Erythroblast (primary cell): ENCODE data around the gene UQCRFS1.
"Not testable (repeated sequence)": the region's sequence is repeated elsewhere in the genome, so short reads cannot be mapped to it uniquely, and the experiment has no call there.

Experiments used
- DNase-seq, 2 experiments: peaks; one replicate each; lab custom pipeline; 2025; lab: John Stamatoyannopoulos, UW
- GATA1 ChIP-seq: IDR thresholded peaks from 2 replicates; pipeline ENCODE4 v1.6.1; 2011; ENCODE audit warnings: low read depth, mild to moderate bottlenecking, control low read depth, low read length, moderate library complexity
- POLR2A ChIP-seq: IDR thresholded peaks from 2 replicates; pipeline ENCODE4 v1.6.1; 2011; ENCODE audit warnings: mild to moderate bottlenecking, low read length

The UQCRFS1 gene

DNA sequence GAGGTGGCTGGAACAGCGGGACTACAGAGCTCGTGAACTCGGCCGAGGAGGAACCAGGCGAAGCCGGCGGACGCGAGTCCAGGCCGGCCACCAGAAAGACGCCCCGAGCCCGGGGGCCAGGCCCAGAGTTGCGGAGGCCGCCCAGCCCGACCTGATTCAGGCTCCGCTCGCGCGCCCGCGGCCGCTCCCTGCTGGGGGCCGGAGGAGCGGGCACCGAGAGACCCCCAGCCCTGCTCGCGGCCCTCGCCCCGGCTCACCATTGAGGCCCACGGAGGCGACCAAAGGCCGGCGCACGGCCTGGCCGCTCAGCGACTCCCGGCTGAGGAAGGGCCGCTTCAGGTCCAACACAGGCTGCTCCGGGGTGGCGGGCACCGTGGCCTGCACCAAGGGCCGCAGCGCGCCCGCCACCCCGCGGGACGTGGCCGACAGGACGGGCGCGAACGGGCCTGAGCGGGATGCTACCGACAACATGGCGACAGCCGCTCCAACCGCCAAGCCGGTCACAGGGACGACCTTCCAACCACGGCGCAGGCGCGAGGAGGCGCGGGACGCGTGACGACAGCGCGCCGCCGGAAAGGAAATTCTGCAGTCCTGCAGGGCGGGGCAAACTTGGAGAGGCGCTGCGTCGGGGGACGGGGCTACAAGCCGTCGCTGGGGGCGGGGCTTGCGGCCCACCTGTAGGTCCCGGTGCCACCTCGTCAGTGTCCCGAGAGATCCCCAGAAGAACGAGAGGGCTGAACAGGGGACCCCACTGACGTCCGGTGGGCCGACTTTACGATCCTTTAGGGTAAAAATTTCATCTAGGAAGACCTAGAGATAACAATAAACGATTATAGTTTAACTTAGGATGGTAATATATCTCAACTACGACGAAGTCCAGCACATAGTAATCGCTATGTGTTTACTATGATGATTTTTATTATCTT, at the start of gene UQCRFS1:
Gene UQCRFS1 (minus strand): TSS at position 504 of the 926 bp plus-strand sequence. CDS start 33 bp downstream, at position 471.
- DNase-seq, result peak; percentile 96
- TF ChIP-seq GATA1, result no peak
- peak; percentile 83 for TF ChIP-seq POLR2A

DNA sequence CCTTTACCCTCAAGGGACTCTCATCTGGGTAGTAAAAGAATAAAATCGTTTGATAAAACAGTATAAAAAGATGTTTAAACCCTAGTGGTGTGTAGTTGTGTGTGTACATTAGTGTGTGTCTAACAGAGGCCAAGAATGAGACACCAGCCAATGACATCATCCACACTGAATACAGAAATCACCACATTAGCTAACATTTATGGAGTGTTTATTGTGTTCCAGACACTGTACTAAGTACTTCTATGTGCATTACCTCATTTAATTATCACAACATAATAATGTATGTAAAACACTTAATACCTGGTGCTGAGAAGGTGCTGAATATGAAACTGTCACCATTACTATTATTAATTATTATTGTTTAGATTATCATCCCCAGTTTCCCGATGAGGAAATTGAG, 49.1 kb upstream of the UQCRFS1 start:
- TF ChIP-seq GATA1, result no peak
- TF ChIP-seq POLR2A, result no peak
- DNase-seq, result no peak

DNA sequence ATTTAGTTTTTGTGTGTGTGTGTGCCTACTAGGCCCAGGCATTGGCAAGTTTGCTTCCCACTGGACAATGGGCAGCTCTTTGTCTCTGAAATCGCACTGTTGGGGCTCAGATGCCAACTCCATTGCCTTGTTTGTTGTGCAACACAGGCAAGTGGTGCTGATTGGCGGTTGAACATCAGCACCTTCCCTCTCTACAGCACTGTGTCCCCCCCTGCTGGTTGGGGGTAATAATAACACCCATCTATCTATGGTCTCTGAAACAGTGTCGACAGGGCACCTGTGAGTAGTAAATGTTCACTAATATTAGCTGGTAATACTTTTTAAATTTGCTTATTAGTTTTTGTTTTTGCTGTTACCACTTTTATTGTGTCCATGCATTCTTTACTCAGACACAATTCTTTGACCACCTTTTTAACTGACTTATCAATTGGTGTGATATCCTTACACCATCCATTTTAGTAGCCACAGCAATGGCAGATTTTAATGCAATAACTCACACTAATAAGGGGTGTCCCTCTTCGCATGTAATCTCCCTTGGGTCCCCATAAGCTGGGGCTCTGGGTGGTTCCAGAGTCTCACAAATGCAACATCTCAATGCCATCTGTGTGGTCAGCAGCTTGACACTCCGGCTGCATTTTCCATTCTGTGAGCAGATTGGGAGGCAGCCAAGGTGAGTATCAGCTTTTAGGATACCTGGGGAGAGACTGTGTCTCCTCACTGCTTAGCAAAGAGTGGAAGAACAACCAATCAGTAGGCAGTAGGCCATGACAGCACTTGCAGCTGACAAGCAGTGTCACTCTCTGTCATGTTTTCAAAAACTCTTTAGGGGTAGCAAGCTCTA, 47.7 kb upstream of the UQCRFS1 start:
- peak; percentile 65 to 76 for DNase-seq
- TF ChIP-seq POLR2A, result no peak
- TF ChIP-seq GATA1, result no peak

DNA sequence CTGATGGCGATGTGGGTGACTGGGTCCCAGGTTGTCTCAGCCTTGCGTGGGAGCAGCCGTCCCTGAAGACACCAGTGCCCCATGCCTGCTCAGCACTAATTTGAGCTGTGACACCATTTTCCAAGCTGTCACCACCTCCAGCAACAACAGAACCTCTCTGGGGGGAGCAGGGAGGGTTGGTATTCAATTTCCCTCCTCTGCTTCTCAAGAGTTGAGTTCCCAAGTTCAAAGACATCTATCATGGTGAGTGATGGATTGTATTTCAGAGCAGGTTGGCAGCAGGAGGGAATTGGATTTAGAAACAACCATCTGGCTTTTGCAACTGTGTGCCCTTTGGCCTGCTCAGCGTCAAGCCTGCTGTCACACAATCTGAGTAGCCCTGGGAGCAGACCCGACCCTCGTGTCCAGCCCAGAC, 46.9 kb upstream of the UQCRFS1 start:
- TF ChIP-seq GATA1, result no peak
- no peak for TF ChIP-seq POLR2A
- no peak for DNase-seq

DNA sequence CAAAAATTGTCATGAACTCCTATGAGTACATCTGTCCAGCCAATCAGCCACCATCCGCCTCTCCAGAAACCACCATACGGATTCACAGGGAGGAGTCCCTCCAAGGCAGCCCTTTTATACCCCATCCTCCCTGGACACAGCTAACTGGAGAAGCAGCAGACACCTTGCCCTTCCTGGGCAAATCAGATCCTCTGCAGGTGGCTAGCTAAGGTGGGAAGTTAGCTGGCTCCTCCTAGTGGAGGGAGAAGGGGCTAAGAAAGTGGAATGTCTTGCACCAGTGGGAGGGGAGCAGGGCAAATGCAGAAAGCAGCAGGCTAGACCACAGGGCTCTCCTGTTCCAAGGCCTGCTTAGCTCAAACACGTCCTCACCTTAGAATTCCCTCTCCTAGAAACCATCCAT, 46.2 kb upstream of the UQCRFS1 start:
- TF ChIP-seq POLR2A (no peak), GATA1 (no peak)

DNA sequence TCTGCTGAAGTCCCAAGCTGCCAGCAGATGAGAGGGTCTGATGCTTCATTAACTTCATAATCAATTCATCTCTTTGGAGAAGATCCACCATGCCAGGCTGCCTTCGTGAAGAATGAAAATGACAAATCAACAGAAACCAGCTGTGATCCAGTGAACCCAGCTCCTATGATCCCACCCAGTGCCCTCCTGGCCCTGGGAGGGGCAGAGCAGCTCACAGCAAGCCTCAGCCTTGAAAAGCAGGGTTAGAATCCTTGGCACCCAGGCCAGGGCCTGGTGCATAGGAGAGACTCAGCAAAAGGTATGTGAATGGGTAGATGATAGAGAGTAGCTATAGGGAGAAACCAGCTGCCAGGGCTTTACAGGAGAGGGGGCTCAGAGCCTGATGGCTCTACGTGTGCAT, 43.6 kb upstream of the UQCRFS1 start:
- TF ChIP-seq GATA1 (no peak), POLR2A (no peak)
- DNase-seq, result no peak

More for the DNA sequence above, 46.2 kb upstream of the UQCRFS1 start:
- no peak for DNase-seq

DNA sequence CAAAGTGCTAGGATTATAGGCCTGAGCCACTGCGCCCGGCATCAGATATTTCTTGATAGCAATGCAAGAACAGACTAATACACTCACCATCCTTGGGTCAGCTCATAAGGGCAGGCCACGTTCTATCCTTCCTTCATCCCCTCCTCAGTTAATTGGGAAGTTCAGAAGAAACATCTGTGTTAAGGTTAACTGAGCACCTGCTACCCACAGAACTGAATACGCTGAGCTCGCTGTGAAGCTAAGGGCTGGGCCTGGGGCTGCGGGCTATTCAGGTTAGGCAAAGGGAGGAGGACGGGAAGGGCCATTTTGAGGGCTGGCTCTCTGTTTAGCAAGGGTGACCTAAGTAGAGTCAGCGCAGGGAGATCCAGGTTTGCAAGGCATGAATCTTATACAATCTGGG, 43.0 kb upstream of the UQCRFS1 start:
- no peak for DNase-seq
- TF ChIP-seq POLR2A, result no peak
- no peak for TF ChIP-seq GATA1

DNA sequence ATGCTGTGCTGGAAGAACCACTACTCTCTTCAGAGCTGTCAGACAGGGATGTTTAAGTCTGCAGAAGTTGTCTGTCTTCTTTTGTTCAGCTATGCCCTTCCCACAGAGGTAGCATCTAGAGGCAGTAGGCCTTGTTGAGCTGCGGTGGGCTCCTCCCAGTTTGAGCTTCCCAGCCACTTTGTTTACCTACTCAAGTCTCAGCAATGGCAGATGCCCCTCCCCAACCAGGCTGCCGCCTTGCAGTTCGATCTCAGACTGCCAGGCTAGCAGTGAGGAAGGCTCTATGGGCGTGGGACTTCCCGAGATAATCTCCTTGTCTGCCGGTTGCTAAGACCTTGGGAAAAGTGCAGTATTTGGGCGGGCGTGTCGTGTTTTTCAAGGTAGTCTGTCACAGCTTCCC, 42.1 kb upstream of the UQCRFS1 start:
- DNase-seq, result no peak
- no peak for TF ChIP-seq POLR2A
- TF ChIP-seq GATA1, result no peak

DNA sequence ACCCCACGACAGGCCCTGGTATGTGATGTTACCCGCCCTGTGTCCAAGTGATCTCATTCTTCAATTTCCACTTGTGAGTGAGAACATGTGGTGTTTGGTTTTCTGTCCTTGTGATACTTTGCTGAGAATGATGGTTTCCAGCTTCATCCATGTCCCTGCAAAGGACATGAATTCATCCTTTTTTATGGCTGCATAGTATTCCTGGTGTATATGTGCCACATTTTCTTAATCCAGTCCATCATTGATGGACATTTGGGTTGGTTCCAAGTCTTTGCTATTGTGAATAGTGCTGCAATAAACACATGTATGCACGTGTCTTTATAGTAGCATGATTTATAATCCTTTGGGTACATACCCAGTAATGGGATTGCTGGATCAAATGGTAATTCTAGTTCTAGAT, 36.8 kb upstream of the UQCRFS1 start:
- DNase-seq, result not testable (repeated sequence)

DNA sequence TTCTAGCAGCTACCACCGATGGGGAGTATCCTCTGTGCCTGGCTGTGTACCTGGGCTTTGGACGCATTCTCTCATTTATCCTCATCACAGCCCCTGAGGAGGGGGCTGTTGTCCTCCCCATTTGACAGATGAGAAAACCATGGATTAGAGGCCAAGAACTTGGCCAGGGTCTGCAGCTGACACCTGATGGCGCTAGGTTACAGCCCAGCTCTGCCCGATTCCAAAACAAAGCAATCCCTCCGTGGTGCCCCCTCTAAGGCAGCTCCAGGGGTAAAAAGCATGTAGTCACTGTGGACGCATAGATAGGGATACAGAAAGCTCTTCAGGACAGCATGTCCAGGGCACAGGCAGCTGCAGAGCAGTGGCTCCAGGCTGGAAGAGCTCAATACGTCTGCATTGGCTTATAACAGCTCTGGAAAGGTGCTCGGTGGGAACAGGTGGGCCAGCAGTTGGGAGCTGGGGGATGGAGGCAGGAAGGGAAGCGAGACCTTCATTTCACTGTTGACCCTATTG, 35.4 kb upstream of the UQCRFS1 start:
- no peak for TF ChIP-seq POLR2A
- TF ChIP-seq GATA1, result no peak
- no peak for DNase-seq

DNA sequence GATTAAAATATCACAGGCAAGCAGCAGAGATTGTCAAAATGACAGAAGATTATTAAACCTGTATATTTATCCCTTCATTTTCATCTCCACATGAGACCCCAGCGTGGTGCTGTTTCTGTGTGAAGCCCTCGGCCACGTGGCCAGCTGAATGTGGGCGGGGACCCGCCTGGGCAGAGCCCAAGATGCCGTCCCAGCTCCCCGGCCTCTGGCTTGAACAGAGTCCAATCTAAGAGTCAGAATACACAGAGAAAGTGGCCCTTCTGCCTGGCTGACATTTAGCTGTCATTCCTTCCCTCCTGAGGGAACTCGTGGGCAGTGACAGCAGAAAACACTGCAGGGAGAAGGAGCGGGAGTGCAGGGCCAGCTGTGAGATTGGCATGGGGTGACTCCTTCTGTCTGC, 34.9 kb upstream of the UQCRFS1 start:
- no peak for DNase-seq
- TF ChIP-seq POLR2A (no peak), GATA1 (no peak)

DNA sequence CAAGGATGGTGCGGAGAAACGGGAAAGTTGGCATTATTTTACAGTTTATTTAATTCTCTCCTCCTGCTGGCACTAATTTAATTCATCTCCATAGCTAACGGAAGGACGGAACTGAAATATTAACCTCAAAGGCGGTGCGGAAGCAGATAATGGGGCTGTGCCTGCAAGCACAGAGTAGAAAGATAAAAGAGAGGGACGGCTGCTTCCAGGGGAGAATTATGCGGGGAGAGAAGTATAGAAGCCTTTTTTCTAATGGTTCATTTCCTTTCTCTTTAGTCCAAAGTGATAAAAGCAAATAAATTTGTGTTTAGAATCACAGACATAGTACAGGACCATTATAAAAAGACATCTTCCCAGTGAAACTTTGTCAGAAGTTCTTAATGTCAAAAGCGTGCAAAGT, 34.5 kb upstream of the UQCRFS1 start:
- TF ChIP-seq GATA1 (no peak), POLR2A (no peak)

DNA sequence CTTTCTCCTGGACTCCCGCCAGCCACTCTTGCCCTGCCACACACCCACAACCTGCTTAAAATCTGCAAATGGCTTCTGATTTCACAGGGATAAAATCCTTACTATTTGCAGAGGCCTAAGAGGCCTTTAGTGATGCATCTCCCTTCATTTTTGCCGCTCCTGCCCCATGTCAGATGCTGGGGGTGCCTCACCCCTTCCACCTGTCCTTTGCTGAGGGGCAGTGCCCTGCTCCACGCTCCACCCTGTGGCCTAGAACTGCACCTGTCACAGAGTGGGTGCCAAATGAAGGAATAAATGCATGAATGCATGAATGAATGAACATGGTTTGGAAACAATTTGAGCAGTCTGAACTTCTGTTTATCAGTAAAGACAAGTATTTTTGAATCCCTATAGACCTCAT, 34.1 kb upstream of the UQCRFS1 start:
- DNase-seq, result no peak
- TF ChIP-seq POLR2A, result no peak
- no peak for TF ChIP-seq GATA1

More for the DNA sequence above, 34.5 kb upstream of the UQCRFS1 start:
- DNase-seq, result no peak

DNA sequence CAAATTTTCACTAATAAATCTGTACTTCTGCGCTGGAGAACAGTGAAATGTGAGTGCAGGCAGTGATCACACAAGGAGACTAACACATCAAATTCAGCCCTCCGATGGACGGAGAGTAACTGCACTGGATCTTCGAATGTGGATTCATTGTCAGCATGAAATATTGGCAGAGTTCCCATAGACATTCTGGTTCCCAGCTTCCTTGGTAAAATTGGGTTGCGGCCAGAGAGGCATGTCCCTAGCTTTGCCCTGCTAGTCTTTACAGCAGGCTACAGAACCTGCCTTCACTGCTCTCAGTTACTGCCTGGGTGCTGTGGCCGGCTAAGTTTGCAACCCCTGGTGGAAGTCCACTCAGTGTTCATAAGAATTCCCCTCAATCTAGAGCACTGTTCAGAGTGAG, 32.3 kb upstream of the UQCRFS1 start:
- DNase-seq, result no peak
- TF ChIP-seq POLR2A, result no peak
- TF ChIP-seq GATA1, result no peak

DNA sequence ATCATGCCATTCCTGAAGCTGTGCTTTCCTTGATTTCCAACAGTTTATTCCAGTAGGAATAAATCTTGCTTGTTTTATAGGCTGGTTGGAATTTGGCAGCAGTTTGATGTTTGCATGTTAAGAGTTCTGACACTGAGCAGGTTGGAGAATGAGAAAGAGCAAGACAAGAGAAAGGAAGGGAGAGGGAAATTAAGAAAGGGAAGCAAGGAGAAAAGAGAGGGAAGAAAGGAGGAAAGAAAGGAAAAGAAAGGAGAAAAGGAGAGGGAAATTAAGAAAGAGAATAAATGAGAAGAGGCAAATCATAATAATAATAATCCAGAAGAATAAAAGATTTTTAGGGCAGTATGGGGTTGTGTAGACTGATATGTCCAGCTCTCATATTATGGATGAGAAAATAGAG, 28.4 kb upstream of the UQCRFS1 start:
- TF ChIP-seq POLR2A (no peak), GATA1 (no peak)
- no peak for DNase-seq
